Urinary bladder (tissue), 2 donors: ENCODE measurements around the gene DOLK. TPM values are rescaled to one million over a fixed set of nuclear protein-coding genes. Genes with fewer than 3 reads are reported as not detected.

ENCODE experiments used
- polyA plus RNA-seq: library from polyadenylated mRNA; stranded (reverse); fragments of 200-250 nt; gene quantifications from one replicate; pipeline ENCODE4 v1.2.3, GENCODE V29; 2013
- total RNA-seq: library from RNA; depleted of rRNA; stranded (reverse); fragments of >200 nt; gene quantifications from one replicate; pipeline ENCODE4 v1.2.3, GENCODE V29; 2014
- donor health status: healthy.

DOLK gene
- total and polyA plus RNA-seq, 2 donors, result 11.3 to 16.4 TPM

Other genes starting within 250 kb of the DOLK start
- gene PKN3, start 245.1 kb downstream of the DOLK start, total RNA-seq, result 2.4 TPM
- 9.5 TPM for gene PKN3, start 245.1 kb downstream of the DOLK start, polyA plus RNA-seq
- gene ZDHHC12, start 223.5 kb downstream of the DOLK start, total RNA-seq, result 6.3 TPM
- gene ZDHHC12, start 223.5 kb downstream of the DOLK start, polyA plus RNA-seq, result 35.5 TPM
- 15.9 TPM for gene ZER1, start 175.7 kb downstream of the DOLK start, total RNA-seq
- gene ZER1, start 175.7 kb downstream of the DOLK start, polyA plus RNA-seq, result 51.8 TPM
- gene TBC1D13, start 160.3 kb downstream of the DOLK start, total RNA-seq, result 8.2 TPM
- 22.5 TPM for gene TBC1D13, start 160.3 kb downstream of the DOLK start, polyA plus RNA-seq
- 6.4 TPM for gene ENDOG, start 129.1 kb downstream of the DOLK start, total RNA-seq
- 20.7 TPM for gene ENDOG, start 129.1 kb downstream of the DOLK start, polyA plus RNA-seq
- 10.6 TPM for gene SPOUT1, start 117.8 kb downstream of the DOLK start, total RNA-seq
- gene SPOUT1, start 117.8 kb downstream of the DOLK start, polyA plus RNA-seq, result 22.4 TPM
- 5.4 TPM for gene KYAT1, start 65.7 kb downstream of the DOLK start, total RNA-seq
- 7.8 TPM for gene KYAT1, start 65.7 kb downstream of the DOLK start, polyA plus RNA-seq
- gene LRRC8A, start 65.5 kb downstream of the DOLK start, total RNA-seq, result 17.1 TPM
- 62.3 TPM for gene LRRC8A, start 65.5 kb downstream of the DOLK start, polyA plus RNA-seq
- 16.8 TPM for gene PHYHD1, start 26.6 kb downstream of the DOLK start, total RNA-seq
- gene PHYHD1, start 26.6 kb downstream of the DOLK start, polyA plus RNA-seq, result 34.8 TPM
- gene NUP188, start 96 bp upstream of the DOLK start, total RNA-seq, result 43.1 TPM
- 20.3 TPM for gene NUP188, start 96 bp upstream of the DOLK start, polyA plus RNA-seq
- gene SH3GLB2, start 80.7 kb upstream of the DOLK start, total RNA-seq, result 49.6 TPM
- 119 TPM for gene SH3GLB2, start 80.7 kb upstream of the DOLK start, polyA plus RNA-seq
- gene MIGA2, start 89.0 kb upstream of the DOLK start, total RNA-seq, result 16.4 TPM
- 34.5 TPM for gene MIGA2, start 89.0 kb upstream of the DOLK start, polyA plus RNA-seq
- gene DOLPP1, start 133.5 kb upstream of the DOLK start, total RNA-seq, result 9.0 TPM
- 10.5 TPM for gene DOLPP1, start 133.5 kb upstream of the DOLK start, polyA plus RNA-seq
- gene CRAT, start 163.2 kb upstream of the DOLK start, total RNA-seq, result 15.0 TPM
- 70.7 TPM for gene CRAT, start 163.2 kb upstream of the DOLK start, polyA plus RNA-seq
- gene PTPA, start 163.8 kb upstream of the DOLK start, total RNA-seq, result 48.5 TPM
- gene PTPA, start 163.8 kb upstream of the DOLK start, polyA plus RNA-seq, result 125 TPM
- gene IER5L, start 230.7 kb upstream of the DOLK start, total RNA-seq, result 15.2 TPM
- 13.3 TPM for gene IER5L, start 230.7 kb upstream of the DOLK start, polyA plus RNA-seq